ENCODE data around the gene FAM204A.

FAM204A gene

GRCh38 chr10:118358327-118358726, 16.2 kb upstream of the FAM204A start:
- no peak for TF ChIP-seq CSRNP3 (CRISPR knock-in tag; IDR thresholded peaks at IDR 0.05)
- TF ChIP-seq, protein P1, sequence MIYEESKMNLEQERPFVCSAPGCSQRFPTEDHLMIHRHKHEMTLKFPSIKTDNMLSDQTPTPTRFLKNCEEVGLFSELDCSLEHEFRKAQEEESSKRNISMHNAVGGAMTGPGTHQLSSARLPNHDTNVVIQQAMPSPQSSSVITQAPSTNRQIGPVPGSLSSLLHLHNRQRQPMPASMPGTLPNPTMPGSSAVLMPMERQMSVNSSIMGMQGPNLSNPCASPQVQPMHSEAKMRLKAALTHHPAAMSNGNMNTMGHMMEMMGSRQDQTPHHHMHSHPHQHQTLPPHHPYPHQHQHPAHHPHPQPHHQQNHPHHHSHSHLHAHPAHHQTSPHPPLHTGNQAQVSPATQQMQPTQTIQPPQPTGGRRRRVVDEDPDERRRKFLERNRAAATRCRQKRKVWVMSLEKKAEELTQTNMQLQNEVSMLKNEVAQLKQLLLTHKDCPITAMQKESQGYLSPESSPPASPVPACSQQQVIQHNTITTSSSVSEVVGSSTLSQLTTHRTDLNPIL (CRISPR knock-in tag; IDR thresholded peaks at IDR 0.05; ENCODE audit: low read depth), result no peak
- TF ChIP-seq TCF4 (CRISPR knock-in tag; IDR thresholded peaks at IDR 0.05; ENCODE audit: borderline replicate concordance), result no peak
- no peak for TF ChIP-seq TOX (CRISPR knock-in tag; IDR thresholded peaks at IDR 0.05; ENCODE audit: borderline replicate concordance)
- no peak for TF ChIP-seq ZNF565 (CRISPR knock-in tag; conservative IDR thresholded peaks at IDR 0.05; ENCODE audit: low read depth)
- TF ChIP-seq ZFP3 (CRISPR knock-in tag; IDR thresholded peaks at IDR 0.05), result no peak
- TF ChIP-seq ZFP30 (CRISPR knock-in tag; IDR thresholded peaks at IDR 0.05), result no peak
- no peak for TF ChIP-seq OSR1 (CRISPR knock-in tag; IDR thresholded peaks at IDR 0.05)
- no peak for TF ChIP-seq BACH2 (CRISPR knock-in tag; IDR thresholded peaks at IDR 0.05; ENCODE audit: borderline replicate concordance)
- TF ChIP-seq ESRRG (CRISPR knock-in tag; IDR thresholded peaks at IDR 0.05), result no peak
- TF ChIP-seq, protein P2, sequence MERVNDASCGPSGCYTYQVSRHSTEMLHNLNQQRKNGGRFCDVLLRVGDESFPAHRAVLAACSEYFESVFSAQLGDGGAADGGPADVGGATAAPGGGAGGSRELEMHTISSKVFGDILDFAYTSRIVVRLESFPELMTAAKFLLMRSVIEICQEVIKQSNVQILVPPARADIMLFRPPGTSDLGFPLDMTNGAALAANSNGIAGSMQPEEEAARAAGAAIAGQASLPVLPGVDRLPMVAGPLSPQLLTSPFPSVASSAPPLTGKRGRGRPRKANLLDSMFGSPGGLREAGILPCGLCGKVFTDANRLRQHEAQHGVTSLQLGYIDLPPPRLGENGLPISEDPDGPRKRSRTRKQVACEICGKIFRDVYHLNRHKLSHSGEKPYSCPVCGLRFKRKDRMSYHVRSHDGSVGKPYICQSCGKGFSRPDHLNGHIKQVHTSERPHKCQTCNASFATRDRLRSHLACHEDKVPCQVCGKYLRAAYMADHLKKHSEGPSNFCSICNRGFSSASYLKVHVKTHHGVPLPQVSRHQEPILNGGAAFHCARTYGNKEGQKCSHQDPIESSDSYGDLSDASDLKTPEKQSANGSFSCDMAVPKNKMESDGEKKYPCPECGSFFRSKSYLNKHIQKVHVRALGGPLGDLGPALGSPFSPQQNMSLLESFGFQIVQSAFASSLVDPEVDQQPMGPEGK (CRISPR knock-in tag; IDR thresholded peaks at IDR 0.05; ENCODE audit: borderline replicate concordance), result no peak
- TF ChIP-seq, protein P3, sequence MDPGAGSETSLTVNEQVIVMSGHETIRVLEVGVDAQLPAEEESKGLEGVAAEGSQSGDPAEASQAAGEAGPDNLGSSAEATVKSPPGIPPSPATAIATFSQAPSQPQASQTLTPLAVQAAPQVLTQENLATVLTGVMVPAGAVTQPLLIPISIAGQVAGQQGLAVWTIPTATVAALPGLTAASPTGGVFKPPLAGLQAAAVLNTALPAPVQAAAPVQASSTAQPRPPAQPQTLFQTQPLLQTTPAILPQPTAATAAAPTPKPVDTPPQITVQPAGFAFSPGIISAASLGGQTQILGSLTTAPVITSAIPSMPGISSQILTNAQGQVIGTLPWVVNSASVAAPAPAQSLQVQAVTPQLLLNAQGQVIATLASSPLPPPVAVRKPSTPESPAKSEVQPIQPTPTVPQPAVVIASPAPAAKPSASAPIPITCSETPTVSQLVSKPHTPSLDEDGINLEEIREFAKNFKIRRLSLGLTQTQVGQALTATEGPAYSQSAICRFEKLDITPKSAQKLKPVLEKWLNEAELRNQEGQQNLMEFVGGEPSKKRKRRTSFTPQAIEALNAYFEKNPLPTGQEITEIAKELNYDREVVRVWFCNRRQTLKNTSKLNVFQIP (CRISPR knock-in tag; IDR thresholded peaks at IDR 0.05; ENCODE audit: borderline replicate concordance, low read depth), result no peak
- TF ChIP-seq ISL1 (CRISPR knock-in tag; IDR thresholded peaks at IDR 0.05), result no peak
- no peak for TF ChIP-seq PPARA (CRISPR knock-in tag; IDR thresholded peaks at IDR 0.05; ENCODE audit: borderline replicate concordance)
- ATAC-seq, result no peak

DNA sequence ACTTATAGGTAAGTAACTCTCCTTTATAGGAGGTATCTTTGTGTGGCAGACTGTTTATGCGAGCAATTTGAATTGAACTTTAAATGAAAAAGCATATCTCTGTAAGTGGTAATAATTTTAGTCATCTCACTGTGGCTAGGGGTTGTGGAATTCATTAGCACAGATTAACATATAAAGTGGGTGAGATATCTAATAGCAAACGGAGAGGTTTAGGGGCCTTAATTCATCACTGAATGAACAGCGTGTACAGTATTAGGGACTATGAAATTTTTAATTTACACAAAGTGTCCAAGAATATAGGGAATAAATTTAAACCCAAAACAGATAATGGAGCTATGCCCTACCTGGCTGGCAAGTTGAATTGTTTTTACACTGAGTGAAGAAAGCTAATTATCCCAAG, 15.7 kb upstream of the FAM204A start:
- ATAC-seq, result no peak
- TF ChIP-seq BACH2 (CRISPR knock-in tag; IDR thresholded peaks at IDR 0.05; ENCODE audit: borderline replicate concordance) (no peak), ZFP3 (CRISPR knock-in tag; IDR thresholded peaks at IDR 0.05) (no peak)

DNA sequence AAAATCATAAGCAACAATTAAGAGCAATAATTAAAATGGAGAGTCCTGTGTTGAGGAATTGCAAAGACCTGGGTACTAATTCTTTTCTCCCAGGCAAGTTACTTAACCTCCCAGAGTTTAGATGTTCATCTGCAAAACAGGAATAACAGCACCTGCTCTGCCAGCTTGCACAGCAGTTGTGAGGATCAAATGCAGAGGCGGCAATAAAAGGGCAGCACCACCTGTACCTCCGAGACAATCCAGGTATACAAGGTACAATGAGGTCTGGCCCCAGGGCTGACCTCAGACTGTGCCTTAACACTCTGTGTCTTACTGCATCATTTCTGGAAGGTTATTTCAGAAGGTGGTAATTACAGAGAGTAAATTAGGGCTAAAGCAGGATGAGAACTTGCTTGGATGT, 14.5 kb upstream of the FAM204A start:
- no peak for ATAC-seq
- TF ChIP-seq, protein P3 (CRISPR knock-in tag; IDR thresholded peaks at IDR 0.05; ENCODE audit: borderline replicate concordance, low read depth), result no peak

GRCh38 chr10:118355234-118355633, 13.1 kb upstream of the FAM204A start:
- ATAC-seq, result no peak
- no peak for TF ChIP-seq CSDC2 (CRISPR knock-in tag; IDR thresholded peaks at IDR 0.05)
- no peak for TF ChIP-seq SNAI2 (CRISPR knock-in tag; IDR thresholded peaks at IDR 0.05)
- TF ChIP-seq, protein P1 (CRISPR knock-in tag; IDR thresholded peaks at IDR 0.05; ENCODE audit: low read depth), result no peak
- no peak for TF ChIP-seq TCF4 (CRISPR knock-in tag; IDR thresholded peaks at IDR 0.05; ENCODE audit: borderline replicate concordance)
- no peak for TF ChIP-seq OSR1 (CRISPR knock-in tag; IDR thresholded peaks at IDR 0.05)
- no peak for TF ChIP-seq ESRRG (CRISPR knock-in tag; IDR thresholded peaks at IDR 0.05)
- TF ChIP-seq CSRNP3 (CRISPR knock-in tag; IDR thresholded peaks at IDR 0.05), result no peak
- no peak for TF ChIP-seq ARNTL (CRISPR knock-in tag; IDR thresholded peaks at IDR 0.05; ENCODE audit: borderline replicate concordance, low read depth)
- no peak for TF ChIP-seq ZFP30 (CRISPR knock-in tag; IDR thresholded peaks at IDR 0.05)
- no peak for TF ChIP-seq TOX (CRISPR knock-in tag; IDR thresholded peaks at IDR 0.05; ENCODE audit: borderline replicate concordance)
- no peak for TF ChIP-seq GLIS3 (CRISPR knock-in tag; IDR thresholded peaks at IDR 0.05)
